GM10847 (cell line): ENCODE data around the gene C17orf114.

Source experiments
- POLR2A ChIP-seq: IDR thresholded peaks from 2 replicates; pipeline ENCODE4 v1.6.1; 2011; ENCODE audit not compliant: insufficient read length; ENCODE audit errors: extremely low read depth

Gene C17orf114

DNA sequence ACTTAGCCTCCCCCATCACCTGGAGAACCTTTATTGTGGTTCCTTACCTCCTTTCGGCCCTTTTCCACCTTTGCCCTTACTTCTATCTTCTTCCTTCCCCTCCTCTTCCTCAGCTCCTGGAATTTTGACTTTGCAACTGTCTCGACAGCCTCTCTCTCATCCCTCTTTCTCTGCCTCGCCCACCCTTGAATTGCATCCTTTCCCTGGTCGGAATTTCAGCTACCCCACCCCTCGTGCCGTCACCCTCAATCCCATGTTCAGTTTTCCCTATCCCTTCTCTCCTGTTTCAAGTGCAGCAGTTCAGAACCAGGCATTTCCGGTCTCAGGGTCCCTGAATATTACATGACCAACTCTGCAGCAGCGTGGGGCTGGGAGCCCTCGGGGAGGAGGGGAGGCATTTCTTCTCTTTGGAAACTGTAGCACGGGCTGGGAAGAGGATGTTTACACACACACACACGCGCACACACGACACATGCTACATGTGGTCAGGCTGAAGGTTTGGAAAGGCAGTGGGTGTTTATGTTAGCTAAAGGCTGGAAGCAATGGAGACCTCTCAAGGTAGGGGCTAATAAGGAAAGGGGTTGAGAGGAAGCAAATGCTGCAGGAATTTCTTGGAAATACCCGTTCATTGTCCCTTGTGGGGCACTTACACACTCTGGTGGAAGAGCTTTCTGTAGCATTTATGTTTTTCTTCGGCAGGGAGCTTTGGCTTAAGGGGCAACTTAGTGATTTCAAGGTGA is 32.0 kb upstream of the C17orf114 start:
- no peak for TF ChIP-seq POLR2A

DNA sequence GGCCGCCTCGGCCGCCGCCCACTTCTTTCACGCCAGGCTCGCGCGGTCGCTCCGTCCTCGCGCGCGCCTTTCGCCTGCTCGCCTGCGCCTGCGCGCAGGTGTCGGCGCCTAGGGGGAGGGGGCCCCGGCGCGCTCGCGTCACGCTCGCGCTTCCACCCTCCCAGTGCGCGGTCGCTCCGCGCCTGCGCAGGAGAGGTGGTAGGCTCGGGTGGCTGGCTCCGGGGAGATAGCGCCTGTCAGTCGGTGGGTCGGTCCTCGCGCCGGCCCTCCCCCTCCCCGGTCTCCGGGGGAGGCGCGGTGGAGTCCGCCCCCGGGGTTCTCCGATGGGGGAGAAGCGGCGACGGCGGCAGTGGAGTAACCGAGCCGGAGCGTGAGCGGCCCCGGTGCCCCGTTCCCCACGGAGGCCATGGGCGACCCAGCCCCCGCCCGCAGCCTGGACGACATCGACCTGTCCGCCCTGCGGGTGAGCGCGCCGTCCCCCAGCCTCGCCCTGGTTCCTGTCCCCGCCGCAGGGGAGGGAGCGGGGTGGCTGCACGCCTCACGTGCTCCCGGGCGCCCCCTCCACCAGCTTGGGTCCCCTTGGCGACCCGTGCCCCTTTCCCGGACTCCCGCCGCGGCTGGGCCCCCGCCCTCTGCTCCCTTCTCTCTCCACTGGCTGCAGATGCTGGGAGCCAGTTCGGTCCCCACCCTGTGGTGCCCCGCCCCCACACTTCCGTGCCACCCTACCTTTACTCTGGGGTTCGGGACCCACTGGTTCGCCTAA is 31.2 kb upstream of the C17orf114 start, which contains the start of gene MINK1:
Gene MINK1 (plus strand): TSS at position 163 of the 763 bp plus-strand sequence. CDS start 244 bp downstream, at position 407.
- peak; percentile 65 for TF ChIP-seq POLR2A

DNA sequence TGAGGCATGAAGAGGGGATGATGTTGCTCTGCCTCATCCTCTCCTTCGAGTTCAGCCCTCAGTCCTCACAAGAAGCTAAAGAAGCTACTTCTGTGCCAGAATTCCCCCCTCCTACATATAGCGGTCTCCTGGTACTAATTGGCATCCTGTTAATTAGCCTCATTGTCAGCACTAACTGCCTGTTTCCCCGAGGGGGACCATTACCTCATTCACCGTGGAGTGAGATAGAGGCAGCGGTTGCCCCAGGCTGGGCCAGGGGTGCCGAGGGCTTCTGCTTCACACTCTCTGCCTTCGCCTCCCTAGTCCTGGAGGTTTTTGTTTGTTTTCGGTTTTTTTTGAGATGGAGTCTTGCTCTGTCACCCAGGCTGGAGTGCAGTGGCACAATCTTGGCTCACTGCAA is 25.3 kb upstream of the C17orf114 start:
- TF ChIP-seq POLR2A, result no peak

DNA sequence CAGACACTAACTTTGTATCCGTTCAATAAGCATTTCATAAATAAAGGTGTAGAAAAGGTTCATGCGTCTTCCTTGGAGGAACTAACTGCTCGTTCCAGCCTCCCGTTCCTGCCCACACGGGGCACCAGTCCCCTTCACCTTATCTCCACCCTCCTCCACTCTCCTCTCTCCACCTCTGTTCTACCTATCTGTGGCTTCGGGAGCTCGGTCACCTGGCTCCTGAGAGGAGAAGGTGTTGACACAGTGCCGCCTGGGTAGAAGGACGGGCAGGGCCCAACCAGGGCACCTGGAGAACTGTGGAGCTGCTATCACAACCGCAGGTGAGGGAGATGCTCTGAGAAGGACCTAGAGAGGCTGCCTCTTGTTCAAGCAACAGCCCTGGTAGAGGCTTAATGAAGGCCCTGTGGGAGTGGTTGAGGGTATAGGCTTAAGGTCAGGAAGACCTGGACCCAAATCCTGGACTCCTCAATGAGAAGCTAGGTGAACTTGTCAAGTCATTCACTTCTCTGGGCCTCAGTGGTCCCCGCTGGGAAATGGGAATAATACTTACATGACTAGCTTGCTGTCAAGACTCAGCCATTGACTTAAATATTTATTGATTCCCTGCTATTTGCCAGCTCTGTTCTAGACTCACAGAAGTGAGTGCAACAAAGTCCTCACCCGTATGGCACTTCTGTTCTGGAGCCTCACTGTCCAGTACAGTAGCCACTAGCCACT is 21.4 kb upstream of the C17orf114 start:
- TF ChIP-seq POLR2A, result no peak

DNA sequence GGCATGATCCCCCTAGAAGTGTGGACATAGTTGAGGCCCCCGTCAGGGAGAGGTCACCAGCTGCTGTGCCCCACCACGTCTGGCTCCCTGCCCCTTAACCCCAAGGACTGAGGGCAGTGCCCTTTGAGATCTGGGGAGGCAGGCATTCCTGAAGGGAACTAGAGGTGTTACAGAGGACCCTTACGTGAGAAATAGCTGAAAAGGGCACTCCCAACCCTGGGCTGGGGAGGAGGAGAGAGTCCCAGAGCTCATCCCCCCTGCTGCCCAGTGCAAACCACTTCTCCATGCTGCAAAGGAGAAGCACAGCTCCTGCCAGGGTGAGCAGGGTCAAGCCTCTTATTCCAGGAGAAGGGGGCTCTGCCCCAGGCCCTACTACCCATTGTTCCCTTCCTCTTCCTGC is 20.7 kb upstream of the C17orf114 start:
- TF ChIP-seq POLR2A, result no peak

DNA sequence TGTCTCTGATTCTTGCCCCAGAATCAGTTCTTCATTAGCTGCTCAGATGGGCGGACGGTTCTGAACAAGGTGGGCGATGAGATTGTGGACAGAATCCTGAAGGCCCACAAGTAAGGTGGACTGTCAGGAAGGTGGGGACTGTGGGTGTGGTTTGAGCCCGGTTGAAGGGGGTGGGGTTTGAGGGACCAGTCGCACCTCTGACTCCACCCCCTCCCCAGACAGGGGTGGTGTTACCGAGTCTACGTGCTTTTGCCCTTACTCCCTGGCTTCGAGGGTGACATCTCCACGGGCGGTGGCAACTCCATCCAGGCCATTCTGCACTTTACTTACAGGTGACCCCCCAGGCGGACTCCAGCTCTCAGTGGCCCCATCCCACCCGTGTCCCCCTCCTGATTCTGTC is 16.1 kb upstream of the C17orf114 start:
- no peak for TF ChIP-seq POLR2A

DNA sequence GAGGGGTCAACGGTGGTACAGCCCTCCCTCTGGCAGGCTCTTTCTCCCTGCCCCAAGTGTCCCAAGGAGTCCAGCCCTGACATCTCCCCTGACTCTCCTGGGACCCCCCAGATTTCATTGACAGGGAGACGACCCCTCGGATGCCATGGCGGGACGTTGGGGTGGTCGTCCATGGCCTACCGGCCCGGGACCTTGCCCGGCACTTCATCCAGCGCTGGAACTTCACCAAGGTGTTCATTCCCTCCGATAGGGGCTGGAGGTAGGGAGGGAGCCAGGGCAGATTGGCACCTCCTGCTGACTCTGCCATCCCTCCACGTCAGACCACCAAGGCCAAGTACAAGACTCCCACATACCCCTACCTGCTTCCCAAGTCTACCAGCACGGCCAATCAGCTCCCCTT is 14.7 kb upstream of the C17orf114 start:
- no peak for TF ChIP-seq POLR2A

DNA sequence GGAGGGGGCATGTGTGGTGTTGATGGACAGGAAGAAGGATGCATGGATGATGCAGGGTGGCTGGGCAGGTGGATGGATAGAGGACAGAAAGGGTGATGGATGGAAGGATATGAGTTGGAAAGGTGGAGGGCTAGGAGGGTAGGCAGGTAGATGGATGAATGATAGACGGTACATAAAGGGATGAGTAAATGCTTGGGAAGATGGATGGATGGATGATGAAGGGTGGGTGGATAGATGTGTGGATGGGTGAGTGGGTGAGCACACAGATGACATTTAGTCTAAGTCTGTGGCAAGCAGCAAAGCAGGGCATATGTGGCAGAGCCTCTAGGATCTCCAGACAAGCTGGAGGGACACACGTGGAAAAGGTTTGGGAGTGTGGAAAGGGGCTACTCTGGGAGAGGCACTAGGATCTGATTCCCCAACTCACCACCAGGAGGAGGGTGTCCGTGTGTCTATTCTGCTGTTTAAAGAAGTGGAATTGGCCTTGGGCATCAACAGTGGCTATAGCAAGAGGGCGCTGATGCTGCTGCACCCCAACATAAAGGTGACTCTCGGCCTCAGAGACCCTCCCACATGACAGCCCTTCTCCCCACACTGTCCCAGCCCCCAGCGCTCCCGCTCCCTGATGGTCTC is 13.0 kb upstream of the C17orf114 start:
- TF ChIP-seq POLR2A, result no peak

DNA sequence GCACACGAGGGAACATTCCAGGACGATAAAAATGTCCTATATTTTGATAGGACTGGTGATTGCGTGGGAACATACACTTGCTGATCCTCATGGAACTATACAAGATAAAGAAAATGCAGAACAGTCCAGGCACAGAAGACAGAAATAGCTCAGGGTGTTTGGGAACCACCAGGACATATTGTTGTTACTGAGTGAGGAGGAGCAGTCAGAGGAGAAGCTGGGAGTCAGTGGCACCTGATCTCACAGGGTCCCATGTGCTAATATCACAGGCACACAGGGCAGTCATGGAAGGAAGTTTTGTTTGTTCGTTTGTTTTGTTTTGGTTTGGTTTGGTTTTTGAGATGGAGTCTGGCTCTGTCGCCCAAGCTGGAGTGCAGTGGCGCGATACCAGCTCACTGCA is 10.6 kb upstream of the C17orf114 start:
- TF ChIP-seq POLR2A, result no peak

DNA sequence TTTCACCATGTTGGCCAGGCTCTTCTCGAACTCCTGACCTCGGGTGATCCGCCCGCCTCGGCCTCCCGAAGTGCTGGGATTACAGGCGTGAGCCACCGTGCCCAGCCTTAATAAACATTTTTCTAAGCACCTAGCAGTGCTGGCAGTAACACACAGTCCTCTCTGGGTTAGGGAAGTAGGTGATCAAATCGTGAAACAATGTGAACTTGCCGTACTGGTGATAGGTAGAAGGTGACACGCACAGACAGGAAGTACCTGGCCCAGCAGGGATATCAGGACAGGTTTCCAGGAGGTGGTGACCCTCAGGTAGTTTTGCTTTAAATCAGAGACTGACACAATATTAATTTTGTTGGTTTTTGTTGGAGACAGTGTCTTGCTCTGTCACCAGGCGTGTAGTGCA is 9.3 kb upstream of the C17orf114 start:
- TF ChIP-seq POLR2A, result no peak

DNA sequence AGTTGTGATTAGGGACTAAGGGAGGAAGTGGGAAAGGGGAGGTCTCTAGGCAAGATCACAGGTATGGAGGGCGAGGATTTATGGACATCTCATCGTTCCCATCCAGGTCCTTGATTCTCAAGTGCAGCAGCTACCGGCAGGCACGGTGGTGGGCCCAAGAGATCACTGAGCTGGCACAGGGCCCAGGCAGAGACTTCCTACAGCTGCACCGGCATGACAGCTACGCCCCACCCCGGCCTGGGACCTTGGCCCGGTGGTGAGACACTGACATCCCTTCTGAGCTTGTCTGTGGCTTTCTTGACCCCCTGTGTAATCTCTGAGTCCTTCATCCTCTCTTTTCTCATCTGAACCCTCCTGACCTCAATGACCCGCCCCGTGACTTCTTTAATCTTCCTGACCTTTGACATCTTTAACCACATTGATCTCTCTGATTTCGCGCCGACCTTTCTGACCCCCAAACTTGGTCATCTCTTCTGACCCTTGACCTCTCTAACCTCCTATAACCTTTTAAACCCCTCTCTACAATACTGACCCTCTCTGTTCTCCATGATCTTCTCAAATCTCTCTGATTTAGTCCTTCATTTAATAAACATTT is 8.7 kb upstream of the C17orf114 start:
- TF ChIP-seq POLR2A, result no peak

DNA sequence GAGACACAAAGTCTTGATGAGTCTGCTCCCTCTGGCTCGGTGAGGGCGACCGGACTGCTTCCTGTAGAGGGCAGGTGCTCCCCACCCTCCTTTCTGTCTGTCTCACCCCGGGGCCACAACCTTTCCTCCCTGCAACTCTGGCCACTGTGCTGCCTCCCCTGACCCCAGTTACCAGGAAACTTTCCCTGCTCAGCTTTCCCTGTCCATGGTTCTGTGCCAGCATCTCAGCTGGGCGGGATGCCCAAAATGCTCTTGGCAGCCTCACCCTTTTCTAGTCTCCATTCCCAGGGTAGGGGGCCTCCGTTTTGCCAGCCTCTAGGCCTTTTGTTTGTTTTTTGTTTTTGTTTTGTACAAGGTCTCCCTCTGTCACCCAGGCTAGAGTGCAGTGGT is 6.2 kb upstream of the C17orf114 start:
- TF ChIP-seq POLR2A, result no peak

DNA sequence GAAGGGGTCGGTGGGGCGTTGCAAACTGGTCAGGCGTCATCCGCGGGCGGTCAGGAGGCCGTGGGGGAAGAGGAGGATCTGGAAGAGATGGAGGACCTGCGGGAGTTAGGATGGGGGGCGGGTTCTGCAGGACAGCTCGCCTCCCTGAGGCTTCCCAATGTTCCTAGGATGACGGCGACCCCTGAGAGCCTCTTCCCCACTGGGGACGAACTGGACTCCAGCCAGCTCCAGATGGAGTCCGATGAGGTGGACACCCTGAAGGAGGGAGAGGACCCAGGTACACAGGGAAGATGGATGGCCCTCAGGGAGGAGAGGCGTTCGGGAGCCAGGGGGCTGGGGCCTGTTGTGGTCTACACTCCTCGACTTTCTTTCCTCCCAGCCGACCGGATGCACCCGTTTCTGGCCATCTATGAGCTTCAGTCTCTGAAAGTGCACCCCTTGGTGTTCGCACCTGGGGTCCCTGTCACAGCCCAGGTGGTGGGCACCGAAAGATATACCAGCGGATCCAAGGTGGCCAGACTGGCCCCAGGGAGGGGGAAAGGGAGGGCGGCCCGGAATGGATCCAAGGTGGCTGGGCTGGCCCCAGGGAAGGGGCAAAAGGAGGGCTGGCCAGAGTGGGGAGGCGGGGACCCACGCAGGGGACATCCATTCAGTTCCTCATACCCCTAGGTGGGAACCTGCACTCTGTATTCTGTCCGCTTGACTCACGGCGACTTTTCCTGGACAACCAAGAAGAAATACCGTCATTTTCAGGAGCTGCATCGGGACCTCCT is 5.7 kb upstream of the C17orf114 start:
- no peak for TF ChIP-seq POLR2A
